Measurements from ENCODE around the gene RAB37. TPM values are rescaled to one million over a fixed set of nuclear protein-coding genes. Genes with fewer than 3 reads are reported as not detected.
A peak's percentile ranks its signal among the peaks of the same experiment; 100 is the strongest.

The RAB37 gene
- total and polyA plus RNA-seq, 2 of the 13 experiments (the other 11 are each of a cell fraction or from before 2014, with no cell fraction given): 0.91 to 3.7 TPM

DNA sequence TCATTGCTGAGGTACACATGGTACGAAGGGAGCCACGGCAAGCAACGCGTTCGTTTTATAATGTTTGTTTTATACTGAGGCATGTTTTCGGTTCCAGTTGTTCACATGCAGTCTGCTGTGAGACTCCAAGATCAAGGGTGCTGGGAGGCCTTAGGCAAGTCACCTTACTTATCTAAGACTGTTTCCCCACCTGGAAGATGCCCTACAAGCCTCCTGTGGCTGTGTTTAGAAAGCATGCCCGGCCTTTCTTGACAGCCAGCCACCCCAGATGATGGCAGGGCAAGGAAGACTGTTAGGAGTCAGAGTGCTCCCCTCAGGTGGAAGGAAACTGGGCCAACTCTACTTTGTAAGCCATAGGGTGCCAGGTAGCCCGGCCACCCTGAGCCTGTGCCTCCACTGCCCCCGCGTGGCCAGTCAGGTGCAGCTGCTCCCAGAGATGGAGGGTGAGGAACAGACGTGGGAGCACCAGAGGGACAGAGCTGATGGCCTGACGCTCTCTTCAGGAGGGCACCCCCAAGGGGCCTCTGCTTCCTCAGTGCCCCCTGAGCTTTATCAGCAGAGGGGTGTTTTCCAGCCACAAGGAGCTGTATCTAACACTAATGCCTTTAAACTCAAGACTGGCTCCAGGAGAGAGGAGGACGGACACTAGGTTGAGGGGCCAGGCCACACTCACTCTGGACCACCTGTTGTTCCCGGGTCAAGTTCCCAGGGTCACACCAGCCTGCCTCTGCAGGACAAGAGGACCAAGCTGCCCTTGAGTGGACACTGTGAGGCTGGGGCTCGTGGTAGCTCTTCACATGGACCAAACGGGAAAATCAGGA, 33.7 kb downstream of the RAB37 start (continued):
- TF ChIP-seq ZNF33B (CRISPR knock-in tag; IDR thresholded peaks at IDR 0.05): 0 out of 2 replicates have a peak, but pooled peaks have one; percentile 58
- TF ChIP-seq, protein P1, sequence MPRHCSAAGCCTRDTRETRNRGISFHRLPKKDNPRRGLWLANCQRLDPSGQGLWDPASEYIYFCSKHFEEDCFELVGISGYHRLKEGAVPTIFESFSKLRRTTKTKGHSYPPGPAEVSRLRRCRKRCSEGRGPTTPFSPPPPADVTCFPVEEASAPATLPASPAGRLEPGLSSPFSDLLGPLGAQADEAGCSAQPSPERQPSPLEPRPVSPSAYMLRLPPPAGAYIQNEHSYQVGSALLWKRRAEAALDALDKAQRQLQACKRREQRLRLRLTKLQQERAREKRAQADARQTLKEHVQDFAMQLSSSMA (CRISPR knock-in tag; IDR thresholded peaks at IDR 0.05): peak; percentile 82; the same call in 1 of the 2 replicates
- peak in 1 of 2 experiments; percentile 55; a peak in 2 of 4 replicates for TF ChIP-seq POLR2A (IDR thresholded peaks at IDR 0.05; ENCODE audit: insufficient read depth in 1 of 2, low read depth in 2 of 2, low read length in 2 of 2)
- TF ChIP-seq JDP2 (CRISPR knock-in tag; IDR thresholded peaks at IDR 0.05; ENCODE audit: borderline replicate concordance): no peak
- no peak for TF ChIP-seq GATA4 (IDR thresholded peaks at IDR 0.05; ENCODE audit: borderline replicate concordance, low read depth)
- no peak for TF ChIP-seq FOXJ3 (CRISPR knock-in tag; IDR thresholded peaks at IDR 0.05; ENCODE audit: borderline replicate concordance)
- TF ChIP-seq, protein P2, sequence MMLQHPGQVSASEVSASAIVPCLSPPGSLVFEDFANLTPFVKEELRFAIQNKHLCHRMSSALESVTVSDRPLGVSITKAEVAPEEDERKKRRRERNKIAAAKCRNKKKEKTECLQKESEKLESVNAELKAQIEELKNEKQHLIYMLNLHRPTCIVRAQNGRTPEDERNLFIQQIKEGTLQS (CRISPR knock-in tag; IDR thresholded peaks at IDR 0.05): peak; percentile 32; the same call in 1 of the 2 replicates
- no peak for TF ChIP-seq EED (CRISPR knock-in tag; IDR thresholded peaks at IDR 0.05)
- no peak for TF ChIP-seq NFE2L1 (CRISPR knock-in tag; IDR thresholded peaks at IDR 0.05; ENCODE audit: borderline replicate concordance)
- TF ChIP-seq, protein P3, sequence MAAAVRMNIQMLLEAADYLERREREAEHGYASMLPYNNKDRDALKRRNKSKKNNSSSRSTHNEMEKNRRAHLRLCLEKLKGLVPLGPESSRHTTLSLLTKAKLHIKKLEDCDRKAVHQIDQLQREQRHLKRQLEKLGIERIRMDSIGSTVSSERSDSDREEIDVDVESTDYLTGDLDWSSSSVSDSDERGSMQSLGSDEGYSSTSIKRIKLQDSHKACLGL (CRISPR knock-in tag; IDR thresholded peaks at IDR 0.05): 0 out of 2 replicates have a peak, but pooled peaks have one; percentile 44
- TF ChIP-seq PHF20 (CRISPR knock-in tag; IDR thresholded peaks at IDR 0.05): no peak
- TF ChIP-seq ZSCAN29 (CRISPR knock-in tag; conservative IDR thresholded peaks at IDR 0.05): no peak
- TF ChIP-seq ZNF343 (CRISPR knock-in tag; IDR thresholded peaks at IDR 0.05): no peak
- peak; percentile 69 for TF ChIP-seq ELF3 (CRISPR knock-in tag; IDR thresholded peaks at IDR 0.05)
- TF ChIP-seq, protein P4, sequence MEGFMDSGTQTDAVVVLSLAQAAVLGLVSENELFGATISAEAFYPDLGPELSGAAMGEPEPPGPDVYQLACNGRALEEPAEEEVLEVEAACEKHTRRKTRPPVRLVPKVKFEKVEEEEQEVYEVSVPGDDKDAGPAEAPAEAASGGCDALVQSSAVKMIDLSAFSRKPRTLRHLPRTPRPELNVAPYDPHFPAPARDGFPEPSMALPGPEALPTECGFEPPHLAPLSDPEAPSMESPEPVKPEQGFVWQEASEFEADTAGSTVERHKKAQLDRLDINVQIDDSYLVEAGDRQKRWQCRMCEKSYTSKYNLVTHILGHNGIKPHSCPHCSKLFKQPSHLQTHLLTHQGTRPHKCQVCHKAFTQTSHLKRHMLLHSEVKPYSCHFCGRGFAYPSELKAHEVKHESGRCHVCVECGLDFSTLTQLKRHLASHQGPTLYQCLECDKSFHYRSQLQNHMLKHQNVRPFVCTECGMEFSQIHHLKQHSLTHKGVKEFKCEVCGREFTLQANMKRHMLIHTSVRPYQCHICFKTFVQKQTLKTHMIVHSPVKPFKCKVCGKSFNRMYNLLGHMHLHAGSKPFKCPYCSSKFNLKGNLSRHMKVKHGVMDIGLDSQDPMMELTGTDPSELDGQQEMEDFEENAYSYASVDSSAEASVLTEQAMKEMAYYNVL (CRISPR knock-in tag; IDR thresholded peaks at IDR 0.05; ENCODE audit: borderline replicate concordance): no peak
- no peak for TF ChIP-seq KMT2B (CRISPR knock-in tag; IDR thresholded peaks at IDR 0.05)
- peak; percentile 28; the same call in 1 of the 2 replicates for TF ChIP-seq NFYC (CRISPR knock-in tag; IDR thresholded peaks at IDR 0.05)
- no peak for TF ChIP-seq ZNF441 (CRISPR knock-in tag; IDR thresholded peaks at IDR 0.05; ENCODE audit: borderline replicate concordance)
- TF ChIP-seq ZNF572 (CRISPR knock-in tag; IDR thresholded peaks at IDR 0.05): no peak
- TF ChIP-seq BORCS8-MEF2B (CRISPR knock-in tag; IDR thresholded peaks at IDR 0.05): peak; percentile 82
- TF ChIP-seq ZNF292 (CRISPR knock-in tag; IDR thresholded peaks at IDR 0.05; ENCODE audit: borderline replicate concordance, low read depth): no peak
- TF ChIP-seq ZEB1 (IDR thresholded peaks at IDR 0.05; ENCODE audit: insufficient replicate concordance, low read depth): no peak
- TF ChIP-seq ZNF737 (CRISPR knock-in tag; IDR thresholded peaks at IDR 0.05; ENCODE audit: borderline replicate concordance): no peak
- TF ChIP-seq NR2F2 (IDR thresholded peaks at IDR 0.05; ENCODE audit: borderline replicate concordance, low read depth): peak; percentile 25; the same call in 1 of the 2 replicates
- TF ChIP-seq NCOA2 (CRISPR knock-in tag; IDR thresholded peaks at IDR 0.05): peak; percentile 34; the same call in 1 of the 2 replicates
- no peak for TF ChIP-seq HOXA9 (CRISPR knock-in tag; IDR thresholded peaks at IDR 0.05; ENCODE audit: borderline replicate concordance)

Measured in HepG2 (cell line).